OCI-M2 (cell line): Measurements from ENCODE around the gene WWC1.
"Not testable (repeated sequence)": the region's sequence is repeated elsewhere in the genome, so short reads cannot be mapped to it uniquely, and the experiment has no call there.

Source experiments
- DNase-seq: peaks from one replicate; lab custom pipeline; 2025; ENCODE audit not compliant: unreplicated experiment; lab: John Stamatoyannopoulos, UW

Gene WWC1

DNA sequence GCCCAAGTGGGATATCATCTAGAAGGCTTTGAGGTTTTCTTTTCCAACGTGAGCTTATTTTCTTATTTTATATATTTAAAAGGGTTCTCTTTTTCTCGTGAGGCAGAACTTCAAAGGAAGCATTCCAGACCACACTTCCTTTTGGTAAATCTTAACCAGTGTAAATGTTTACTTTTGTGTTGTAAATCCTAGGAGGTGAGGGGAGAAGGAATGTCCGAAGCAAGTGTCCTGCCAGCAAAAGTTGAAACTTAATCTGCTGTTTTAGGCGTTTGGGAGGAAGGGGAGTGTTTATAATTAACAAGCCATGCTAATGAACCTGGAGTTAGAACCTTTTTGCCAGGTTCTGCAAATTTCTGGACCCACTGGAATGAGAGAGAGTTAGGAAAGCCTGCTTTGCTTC, 37.9 kb downstream of the WWC1 start:
- DNase-seq, result no peak

DNA sequence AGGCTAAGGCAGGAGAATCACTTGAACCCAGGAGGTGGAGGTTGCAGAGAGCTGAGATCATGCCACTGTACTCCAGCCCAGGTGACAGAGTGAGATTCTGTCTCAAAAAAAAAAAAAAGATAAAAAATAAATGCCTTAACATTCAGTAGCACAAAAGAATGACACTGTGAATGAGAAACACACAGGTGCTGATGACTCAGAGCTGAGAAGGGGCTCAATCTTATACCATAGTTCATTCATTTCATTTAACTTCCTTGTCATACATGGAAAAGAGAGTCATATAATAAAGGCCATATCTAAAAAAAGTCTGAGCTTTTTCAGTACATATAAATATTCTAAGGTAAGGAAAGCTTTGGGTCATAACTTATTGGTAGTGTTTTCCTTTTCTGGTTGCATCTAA, 40.6 kb downstream of the WWC1 start:
- no peak for DNase-seq

DNA sequence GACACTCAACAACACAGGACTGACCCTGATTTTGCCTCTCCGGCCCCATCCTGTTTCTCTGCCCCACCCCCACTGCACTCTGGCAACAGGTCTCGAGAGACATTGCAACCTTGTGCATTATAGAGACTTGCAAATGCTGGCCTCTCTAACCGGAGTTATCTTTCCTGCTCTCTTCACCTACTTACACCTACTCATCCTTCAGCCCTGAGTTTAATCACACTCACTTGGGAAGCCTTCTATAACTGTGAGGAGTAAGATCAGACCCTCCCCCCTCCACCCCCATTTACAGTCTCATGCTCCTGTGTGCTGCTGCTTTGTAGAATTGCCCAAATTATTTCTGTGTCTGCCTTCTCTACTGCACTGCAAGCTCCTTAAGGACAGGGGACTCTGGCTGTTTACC, 42.8 kb downstream of the WWC1 start:
- DNase-seq, result no peak

DNA sequence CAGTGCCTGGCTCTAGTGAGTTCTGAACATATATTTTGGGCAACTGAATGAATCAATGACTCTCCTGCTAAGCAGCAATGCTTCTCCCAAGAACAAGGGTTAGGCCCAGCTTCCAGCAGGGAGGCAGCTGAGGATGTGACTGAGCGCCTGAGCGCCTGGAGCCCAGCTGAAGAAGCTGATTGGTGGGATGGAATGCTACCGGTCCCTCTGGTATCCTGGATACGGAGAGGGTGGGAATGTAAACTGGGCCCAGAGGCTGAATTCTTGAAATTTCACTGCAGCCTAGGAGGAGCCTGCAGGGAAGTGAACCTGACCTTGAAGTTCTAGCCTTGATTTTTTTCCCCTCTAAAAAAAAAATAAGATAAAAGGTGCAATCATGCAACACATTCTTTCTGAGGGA, 43.2 kb downstream of the WWC1 start:
- DNase-seq, result no peak

DNA sequence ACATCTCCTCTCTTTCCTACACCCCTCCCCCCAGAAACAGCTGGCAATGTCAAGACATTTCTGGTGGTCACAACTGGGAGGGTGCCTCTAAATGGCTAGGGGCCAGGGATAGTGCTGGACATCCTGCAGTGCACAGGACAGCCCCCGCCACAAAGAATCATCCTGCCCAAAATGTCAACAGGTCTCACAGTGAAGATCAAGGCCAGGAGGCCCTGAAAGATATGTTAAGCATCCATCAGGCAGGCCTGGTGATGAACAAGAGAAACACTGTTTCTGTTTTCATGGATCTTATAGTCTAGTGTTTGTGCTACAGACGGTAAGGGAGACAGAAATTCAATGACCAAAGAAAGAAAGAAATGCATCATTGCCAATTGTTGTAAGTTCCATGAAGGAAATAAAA, 45.9 kb downstream of the WWC1 start:
- DNase-seq, result no peak

DNA sequence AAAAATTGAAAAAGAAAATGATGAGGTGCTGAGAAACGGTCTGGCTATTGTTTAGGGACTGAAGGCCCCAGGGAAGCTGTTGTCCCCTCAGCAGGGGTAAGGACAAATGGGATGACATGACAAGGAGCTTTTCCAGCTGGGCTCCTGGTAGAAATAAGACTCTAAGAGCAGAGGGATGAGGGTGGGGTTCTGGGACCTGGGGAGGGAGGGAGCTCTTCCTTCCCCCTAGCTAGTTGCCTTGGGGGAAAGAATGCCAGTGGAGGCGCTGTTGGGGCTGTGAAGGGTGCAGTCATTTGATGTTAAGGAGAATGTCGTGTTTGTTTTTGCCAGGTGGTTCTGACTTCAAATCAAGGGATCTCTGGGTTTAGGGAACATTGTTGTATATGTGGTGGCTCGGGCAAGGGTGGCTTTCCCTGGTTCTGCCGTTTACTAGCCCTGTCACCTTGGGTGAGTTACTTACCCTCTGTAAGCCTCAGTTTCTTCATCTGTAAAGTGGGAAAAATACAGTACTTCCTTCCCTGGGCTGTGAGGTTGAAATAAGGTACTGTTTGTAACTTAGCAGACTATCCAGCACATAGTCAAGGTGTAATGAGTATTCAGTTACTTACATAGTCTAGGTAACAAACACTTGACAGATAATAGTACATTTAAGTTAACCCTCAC, 47.8 kb downstream of the WWC1 start:
- DNase-seq, result no peak

DNA sequence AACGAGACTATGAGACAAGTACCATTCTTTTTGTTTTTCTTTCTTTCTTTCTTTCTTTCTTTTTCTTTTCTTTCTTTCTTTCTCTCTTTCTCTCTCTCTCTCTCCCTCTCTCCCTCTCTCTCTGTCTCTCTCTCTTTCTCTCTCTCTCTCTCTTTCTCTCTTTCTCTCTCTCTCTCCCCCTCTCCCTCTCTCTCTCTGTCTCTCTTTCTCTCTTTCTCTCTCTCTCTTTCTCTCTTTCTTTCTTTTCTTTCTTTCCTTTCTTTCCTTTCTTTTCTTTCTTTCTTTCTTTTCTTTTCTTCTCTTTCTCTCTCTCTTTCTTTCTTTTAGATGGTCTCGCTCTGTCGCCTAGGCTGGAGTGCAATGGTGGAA, 48.3 kb downstream of the WWC1 start:
- DNase-seq, result not testable (repeated sequence)

DNA sequence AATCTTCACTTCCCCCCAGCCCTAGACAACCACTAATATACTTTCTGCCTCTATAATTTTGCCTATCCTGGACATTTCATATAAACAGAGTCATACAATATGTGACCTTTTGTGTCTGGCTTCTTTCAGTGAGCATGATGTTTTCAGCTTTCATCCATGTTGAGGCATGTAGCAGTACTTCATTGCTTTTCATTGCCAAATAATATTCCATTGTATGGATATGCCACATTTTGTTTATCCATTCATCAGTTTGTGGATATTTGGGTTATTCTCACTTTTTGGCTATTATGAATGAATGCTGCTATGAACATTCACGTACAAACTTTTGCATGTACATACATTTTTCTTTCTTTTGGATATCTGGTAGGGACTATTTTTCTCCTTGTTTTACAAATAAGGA, 49.0 kb downstream of the WWC1 start:
- DNase-seq, result no peak

DNA sequence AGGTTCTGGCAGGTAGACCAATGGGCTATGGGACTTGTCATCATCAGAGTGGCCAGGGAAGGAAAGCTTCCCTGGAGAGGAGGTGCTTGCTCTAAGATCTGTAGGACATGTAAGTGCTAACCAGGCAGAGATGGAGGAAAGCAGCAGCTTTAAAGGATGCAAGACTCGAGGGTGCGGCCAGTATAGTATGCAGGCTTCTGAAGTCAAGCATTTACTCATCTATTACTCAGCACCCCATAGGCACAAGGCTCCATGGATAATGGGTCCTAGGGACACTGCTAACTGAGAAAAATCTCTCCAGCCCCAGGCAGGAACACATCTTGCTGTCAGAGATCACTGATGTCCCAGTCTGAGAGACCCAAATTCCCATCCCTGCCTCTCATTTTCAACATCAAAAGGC, 49.7 kb downstream of the WWC1 start:
- DNase-seq, result no peak

DNA sequence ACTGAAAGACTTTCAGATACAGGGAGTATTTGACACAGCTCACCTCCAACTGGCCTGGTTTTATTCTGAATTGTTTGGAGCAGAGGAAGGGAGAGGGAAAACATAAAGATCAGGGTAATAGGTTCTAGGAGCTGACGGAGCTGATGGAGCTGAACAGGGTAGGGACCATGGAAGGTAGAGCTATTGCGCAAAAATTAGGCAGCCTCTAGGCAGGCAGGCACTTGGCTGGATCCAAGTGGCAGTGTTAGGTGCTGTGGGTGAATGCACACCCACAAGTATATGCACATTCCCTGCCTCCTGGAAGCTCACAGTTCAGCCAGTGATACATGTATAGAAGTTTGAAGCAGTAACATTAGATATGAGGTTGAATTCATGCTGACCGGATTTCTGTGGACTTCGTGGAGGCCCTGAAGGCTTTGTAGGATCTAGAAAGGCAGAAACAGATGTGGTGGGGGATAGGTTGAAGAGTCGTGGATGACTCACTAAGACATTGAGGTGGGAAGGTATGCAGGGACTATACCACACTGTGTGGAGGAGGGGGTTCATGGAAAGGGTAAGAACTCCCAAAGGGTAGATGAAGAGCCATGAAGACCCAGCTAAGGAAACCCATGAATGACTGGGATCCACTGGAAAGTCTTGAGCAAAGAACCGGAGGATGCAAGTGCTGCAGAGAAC, 50.8 kb downstream of the WWC1 start:
- no peak for DNase-seq

DNA sequence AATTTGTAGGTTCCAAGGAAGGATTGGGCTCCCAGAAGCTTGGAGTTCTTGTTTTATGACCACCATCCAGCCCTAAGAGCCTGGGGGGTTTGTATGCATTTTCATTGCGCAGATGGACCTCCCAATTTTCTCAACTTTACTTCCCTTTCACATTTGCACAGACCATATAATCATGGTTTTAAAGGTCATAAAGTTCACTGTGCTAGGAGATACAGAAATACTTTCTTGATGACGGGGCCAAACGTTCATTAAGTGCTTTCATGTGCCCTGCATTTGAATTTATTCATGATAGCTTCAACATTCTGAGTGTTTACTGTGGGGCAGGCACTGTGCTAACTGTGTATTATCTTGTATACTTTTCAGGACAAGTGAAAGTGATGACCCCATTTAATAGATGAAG, 51.5 kb downstream of the WWC1 start:
- DNase-seq, result no peak

DNA sequence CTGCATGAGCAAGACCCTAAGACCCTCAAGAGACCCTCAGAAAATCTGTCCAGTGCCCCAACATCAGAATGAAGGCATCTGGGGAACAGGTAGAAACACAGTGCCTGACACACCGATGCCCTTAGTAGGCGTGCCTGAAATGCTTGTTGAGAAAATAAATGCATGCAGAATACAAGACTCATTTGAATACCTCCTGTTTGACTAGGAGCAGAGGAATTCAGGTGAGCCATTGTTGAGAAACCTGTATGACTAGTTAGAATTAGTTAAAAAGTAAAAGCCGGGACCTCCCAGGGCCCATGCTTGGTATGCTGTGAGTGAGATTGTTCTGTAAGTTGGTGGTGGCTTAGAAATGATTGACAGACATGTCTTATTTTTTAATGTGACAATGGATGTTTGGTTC, 55.0 kb downstream of the WWC1 start:
- no peak for DNase-seq

DNA sequence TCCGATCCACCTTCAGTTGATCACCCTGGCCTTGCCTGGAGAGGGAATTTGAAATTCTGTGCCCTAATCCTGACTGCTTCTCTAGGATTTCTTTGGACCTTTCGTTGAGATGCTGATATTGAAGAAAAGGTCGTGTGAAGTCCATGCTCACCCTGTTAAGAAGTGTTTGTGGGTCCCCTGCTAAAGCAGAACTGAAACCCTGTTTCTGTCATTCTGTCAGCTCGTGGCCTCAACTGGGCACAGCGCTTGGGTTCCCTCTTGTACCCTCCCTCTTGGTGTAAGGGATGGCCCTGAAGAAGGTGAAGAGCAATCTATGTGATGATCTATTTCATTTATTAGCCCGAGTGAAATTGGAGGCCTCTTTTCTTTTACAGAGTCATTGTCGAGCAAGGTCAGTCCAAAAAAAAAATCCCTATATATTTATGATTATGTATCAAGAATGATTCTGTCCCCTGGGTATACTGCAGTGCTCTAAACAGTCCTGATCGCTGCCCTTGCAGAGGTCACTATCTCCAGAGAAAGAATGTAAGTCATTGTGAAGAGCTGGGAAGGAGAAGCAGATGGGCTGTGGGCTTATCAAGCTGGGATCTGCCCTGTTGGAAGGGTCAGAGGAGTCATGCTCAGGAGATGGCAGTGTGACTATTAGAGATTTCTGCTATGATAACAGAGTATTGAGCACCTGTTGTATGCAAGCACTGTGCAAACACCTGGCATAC, 56.1 kb downstream of the WWC1 start:
- no peak for DNase-seq

DNA sequence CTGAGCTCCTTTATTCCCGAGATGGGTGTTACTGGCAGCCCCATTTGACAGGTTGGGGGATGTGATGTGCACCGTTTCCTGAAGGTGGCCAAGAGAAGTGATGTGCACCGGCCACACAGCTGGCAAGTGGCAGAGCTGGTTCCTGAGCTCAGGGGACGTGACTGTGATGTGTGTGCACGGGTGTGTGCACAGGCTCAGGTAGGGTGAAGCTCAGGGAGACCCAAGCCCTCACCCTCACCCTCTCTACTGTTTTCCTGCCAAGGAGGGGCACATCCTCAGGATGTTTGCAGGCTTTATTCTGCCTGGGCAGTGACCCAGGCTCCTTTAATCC, 56.6 kb downstream of the WWC1 start:
- DNase-seq, result no peak

DNA sequence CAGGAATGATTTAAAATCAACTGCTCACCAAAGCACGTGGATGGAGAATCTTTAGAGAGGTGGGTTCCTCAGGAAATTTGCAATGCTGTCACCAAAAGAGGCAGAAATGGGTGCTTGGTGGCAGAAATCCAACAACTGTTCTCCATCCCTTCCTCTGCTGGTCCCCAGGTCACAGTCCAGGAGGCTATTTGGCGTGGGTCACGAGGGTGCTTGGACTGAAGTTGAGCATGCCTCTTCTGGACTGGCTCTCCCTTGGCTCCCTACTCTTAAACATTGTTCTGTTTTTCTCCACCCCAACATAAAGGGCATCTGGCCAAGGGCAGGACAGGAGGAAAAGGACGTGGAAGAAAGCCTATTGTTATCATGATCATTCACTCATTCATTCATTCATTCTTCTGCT, 58.9 kb downstream of the WWC1 start:
- no peak for DNase-seq

DNA sequence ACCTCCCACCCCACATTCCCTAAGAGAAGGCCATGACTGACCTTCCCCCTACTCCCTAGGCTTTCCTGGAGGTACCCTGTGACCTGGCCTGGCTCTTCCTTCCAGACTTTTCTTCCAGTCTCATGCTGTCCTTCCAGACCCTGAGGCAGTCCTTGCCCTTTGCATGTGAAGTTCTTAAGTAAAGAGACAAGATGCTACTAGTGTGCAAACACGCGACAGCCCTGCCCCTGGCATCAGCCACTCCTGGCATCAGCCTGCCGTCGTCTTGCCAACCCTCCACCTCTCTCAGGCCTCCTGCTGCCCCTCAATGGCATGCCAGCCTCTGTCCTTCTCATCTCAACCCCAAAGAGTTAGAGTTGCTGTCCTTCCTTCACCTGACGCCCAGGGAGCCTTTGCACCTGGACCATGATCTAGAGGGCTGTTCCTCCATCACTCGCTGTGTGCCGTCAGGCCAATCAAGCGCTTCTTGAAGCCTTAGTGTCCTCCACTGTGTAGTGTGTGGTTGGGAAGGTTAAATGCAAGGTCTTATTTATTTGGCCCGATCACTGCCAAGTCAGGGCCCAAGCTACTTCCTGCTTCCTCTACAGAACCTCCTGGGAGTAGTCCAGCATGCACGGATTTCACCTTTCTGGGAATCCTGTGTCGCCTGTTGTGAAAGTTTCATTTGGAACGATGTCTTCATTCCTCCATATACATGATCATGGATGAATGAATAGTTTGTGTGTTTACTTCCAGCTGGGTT, 61.9 kb downstream of the WWC1 start:
- DNase-seq, result no peak

DNA sequence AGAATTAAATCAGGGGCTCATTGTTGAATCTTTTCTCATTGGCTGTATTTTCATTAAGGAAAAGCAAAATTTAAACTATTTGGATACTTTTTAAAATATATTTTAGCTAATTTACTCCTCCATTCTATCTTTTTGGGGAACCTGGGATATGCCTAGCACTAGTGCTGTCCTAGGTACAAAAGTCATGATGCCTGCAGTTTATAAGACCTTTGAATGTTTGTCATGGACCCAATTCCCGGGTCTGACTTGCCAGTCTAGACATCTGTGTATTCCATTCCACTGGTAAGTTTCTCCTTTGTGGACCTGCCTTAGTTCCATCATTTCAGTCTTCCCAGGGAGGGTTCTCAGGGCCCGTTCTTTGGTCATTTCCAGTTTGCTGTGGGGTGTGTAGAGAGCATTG, 63.0 kb downstream of the WWC1 start:
- DNase-seq, result no peak

DNA sequence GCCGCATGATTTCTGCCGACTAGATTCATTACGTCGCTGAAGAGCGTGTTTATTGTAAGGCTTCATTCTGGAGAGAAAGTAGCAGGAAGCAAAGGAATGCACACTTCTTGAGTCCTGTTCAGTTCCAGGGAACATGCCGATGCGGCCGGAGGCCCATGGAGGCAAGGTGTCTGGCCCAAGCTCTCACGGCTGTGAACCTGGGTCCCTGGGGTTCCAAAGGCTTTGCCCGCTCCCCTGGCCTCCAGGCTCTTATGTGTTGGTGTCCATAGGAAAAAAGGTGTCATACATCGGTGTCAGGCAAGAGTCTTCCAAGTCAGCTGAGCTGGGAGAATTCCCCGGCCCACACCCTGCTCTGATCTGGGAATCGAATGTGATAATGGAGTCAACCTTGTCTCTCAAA, 64.7 kb downstream of the WWC1 start:
- DNase-seq, result no peak

DNA sequence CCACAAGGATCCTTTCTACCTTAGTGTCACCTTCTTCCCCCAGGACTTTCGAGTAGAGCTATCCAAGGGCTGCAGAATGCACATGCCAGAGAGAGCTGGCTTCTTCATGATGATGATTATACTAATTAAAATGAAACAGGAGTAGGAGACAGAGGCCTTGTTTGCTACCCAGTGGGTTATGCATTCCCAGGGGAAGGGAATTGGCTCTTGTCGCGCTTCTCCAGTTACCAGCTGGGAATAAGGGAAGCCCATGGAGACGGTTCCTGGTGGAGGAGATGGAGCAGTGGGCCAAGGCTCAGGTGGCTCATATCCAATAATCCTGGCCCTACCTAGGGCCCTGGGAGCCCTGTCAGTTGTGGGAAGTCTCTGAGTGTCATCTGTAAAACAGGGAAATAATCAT, 65.1 kb downstream of the WWC1 start:
- DNase-seq, result no peak

DNA sequence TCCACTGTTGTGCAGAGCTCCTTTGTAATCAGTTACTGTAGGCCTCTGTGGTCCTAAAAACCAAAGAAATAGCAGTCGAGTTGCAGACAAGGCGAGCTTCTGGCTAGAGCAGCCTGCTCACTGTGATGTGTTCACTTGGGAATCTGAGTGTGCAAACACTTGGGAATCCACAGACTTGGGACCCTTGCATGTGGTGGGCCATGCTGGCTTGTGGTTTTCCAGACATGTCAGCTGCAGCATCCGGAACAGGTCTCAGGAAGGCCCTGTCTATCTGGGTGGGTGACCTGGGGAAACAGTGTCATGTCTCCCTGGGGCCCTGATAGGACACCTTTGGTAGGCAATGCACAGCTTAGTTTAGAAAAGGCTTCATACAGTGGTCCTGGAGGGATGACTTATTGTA, 66.4 kb downstream of the WWC1 start:
- DNase-seq, result no peak

DNA sequence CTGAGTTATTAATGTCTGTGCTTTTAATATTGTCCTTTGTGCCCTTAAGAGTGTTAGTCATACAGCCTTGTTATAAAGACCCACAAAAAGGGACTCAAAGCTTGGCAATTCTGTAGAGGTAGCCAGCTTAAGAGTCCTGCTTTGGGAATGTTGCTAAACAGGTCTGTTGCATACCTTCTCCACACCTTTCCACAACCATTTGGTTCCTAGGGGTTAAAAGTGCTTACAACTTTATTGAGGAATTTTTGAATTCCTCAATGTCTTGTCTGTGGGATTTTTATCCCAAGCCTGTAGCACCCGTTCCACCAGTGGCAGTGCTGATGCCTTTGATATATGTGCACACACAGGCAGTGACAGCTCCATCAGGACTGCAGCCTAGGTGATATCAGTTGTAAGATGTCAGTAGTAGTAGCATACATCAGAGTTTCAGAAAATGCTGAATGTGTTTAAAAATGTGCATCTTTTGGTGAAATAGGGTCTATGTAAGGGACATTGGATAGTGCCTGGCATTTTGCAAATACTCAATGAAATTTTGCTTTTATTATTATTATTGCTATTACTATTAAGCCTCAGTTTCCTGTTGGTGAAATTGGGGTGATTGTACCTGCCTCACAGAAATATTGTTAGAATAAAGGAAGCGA, 68.5 kb downstream of the WWC1 start:
- DNase-seq, result no peak
